Testis (tissue), 3 donors: Measurements from ENCODE around the gene GPR137. TPM values are rescaled to one million over a fixed set of nuclear protein-coding genes. Genes with fewer than 3 reads are reported as not detected.

Experiments used
- DNase-seq: peaks from one replicate; pipeline ENCODE4 v3.0.0-alpha.2; 2019
- H3K27ac ChIP-seq, 2 donors: fragments of 200-600 bp; sonication (generic); one replicate each; pipeline ENCODE4 v1.5.1; 2019
- H3K27me3 ChIP-seq: fragments of 200-600 bp; sonication (generic); one replicate; pipeline ENCODE4 v1.5.1; 2019
- H3K36me3 ChIP-seq: fragments of 200-600 bp; sonication (generic); one replicate; pipeline ENCODE4 v1.5.1; 2017; ENCODE audit warnings: low read depth; ENCODE audit errors: missing control alignments
- H3K4me1 ChIP-seq: fragments of 200-600 bp; sonication (generic); one replicate; pipeline ENCODE4 v1.5.1; 2019
- H3K4me3 ChIP-seq, 2 donors: fragments of 200-600 bp; sonication (generic); one replicate each; pipeline ENCODE4 v1.5.1; 2017 to 2019
- H3K9me3 ChIP-seq: fragments of 200-600 bp; sonication (generic); one replicate; pipeline ENCODE4 v1.5.1; 2017
- POLR2A ChIP-seq: fragments of 450-650 bp; IDR thresholded peaks from one replicate; pipeline ENCODE4 v1.6.1; 2017; ENCODE audit warnings: antibody characterized with exemption, mild to moderate bottlenecking, moderate library complexity
- WGBS, 2 donors: methylation state at CpG; one replicate each; pipeline ENCODE4 v1.1.5; 2018; 5-methylcytosine and 5-hydroxymethylcytosine counted together
- intact Hi-C: fragments of 100-400 bp; cut with DNase I; formaldehyde crosslinking; loops from one replicate; pipeline ENCODE4 v1.15.1; 2023; ENCODE audit warnings: low total_unique reads
- polyA plus RNA-seq: library from polyadenylated mRNA; stranded (reverse); fragments of 350-450 nt; fragmentation: Illumina TruSeq; extraction: RNeasy Lipid Tissue Mini Kit (QIAGEN cat#74804); gene quantifications from one replicate; pipeline ENCODE4 v1.2.3, GENCODE V29; 2014; ENCODE audit warnings: low read depth, low replicate concordance; ENCODE audit not compliant: insufficient read depth
- total RNA-seq, 2 donors: library from RNA; depleted of rRNA; stranded (reverse); fragments of >200 nt; gene quantifications; one replicate each; pipeline ENCODE4 v1.2.3, GENCODE V29; 2016
- TF ChIP-seq, protein P1 (sequence below), 3 experiments: fragments of 450-650 bp in 2 of 3; fragments of 200-600 bp in 1 of 3; sonication (generic) in 1 of 3; IDR thresholded peaks; one replicate each; pipeline ENCODE4 v1.5.1; 2016 to 2019; ENCODE audit warnings: antibody characterized with exemption in 3 of 3, mild to moderate bottlenecking in 2 of 3, moderate library complexity in 1 of 3

The GPR137 gene
- total and polyA plus RNA-seq, 3 donors from 2014 or later: 204 to 390 (median 230) TPM

DNA sequence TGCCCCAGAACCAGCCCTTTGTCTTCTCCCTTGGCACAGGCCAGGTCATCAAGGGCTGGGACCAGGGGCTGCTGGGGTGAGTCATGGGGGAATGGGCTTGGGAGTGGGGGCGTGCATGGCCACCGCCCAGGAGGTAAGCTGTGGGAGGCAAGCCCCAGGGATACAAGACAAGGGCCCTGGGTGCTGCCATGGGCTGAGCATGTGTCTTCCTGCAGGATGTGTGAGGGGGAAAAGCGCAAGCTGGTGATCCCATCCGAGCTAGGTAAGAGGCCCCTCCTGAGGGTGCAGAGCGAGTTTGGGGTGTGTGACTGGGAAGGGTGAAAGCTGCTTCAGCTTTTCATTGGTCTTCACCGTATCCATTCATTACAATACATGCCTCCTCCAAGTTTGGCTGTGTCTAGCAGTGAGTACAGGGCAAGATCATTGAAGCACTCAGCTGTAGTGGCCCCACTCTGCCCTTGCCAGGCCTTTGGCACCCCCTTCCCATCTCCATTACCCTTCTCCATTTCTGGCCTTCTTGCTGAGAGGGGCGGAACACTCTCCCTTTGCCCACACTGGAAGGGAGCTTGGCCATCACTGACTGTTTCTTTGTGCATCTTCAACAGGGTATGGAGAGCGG is 42.3 kb upstream of the GPR137 start:
- no peaks in the 10 kb centered on the region for H3K27me3 ChIP-seq
- intact Hi-C loops: no loop called here
- DNase-seq: no peak
- H3K4me3 ChIP-seq: no peak overlapping the region
- WGBS, 2 donors: 86 to 90% methylated on average over 6 to 8 of the region's 8 CpGs
- no peak for TF ChIP-seq POLR2A
- TF ChIP-seq, protein P1, sequence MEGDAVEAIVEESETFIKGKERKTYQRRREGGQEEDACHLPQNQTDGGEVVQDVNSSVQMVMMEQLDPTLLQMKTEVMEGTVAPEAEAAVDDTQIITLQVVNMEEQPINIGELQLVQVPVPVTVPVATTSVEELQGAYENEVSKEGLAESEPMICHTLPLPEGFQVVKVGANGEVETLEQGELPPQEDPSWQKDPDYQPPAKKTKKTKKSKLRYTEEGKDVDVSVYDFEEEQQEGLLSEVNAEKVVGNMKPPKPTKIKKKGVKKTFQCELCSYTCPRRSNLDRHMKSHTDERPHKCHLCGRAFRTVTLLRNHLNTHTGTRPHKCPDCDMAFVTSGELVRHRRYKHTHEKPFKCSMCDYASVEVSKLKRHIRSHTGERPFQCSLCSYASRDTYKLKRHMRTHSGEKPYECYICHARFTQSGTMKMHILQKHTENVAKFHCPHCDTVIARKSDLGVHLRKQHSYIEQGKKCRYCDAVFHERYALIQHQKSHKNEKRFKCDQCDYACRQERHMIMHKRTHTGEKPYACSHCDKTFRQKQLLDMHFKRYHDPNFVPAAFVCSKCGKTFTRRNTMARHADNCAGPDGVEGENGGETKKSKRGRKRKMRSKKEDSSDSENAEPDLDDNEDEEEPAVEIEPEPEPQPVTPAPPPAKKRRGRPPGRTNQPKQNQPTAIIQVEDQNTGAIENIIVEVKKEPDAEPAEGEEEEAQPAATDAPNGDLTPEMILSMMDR (IDR thresholded peaks at IDR 0.05): no peak
- no peak overlapping the region for H3K27ac ChIP-seq
- H3K4me1 ChIP-seq: peaks cover 43% of the 10 kb centered on the region
- H3K36me3 ChIP-seq: no peaks in the 10 kb centered on the region
- H3K9me3 ChIP-seq: no peaks in the 10 kb centered on the region

DNA sequence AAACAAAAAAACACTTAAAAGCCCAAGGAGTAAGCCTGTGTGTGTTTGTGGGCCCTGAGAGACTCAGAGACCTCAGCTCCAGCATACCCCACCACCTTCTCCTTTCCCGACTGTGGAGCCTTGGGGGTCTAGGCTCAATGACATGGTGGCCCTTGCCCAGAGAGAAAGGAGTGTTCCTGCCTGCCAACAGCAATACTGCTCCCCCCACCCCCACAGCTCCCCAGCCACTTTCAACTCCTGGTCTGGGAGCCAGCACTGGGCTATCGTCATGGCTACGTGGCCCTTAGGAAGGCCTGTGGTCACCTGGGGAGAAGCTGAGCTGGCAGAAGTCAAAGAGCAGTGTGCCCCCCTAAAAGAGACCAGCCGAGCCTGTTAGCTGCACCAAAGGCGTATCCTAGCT is 41.5 kb upstream of the GPR137 start:
- Histone ChIP-seq H3K4me1 (peaks cover 43% of the 10 kb centered on the region), H3K9me3 (no peaks in the 10 kb centered on the region), H3K27me3 (no peaks in the 10 kb centered on the region), H3K4me3 (no peak overlapping the region), H3K36me3 (no peaks in the 10 kb centered on the region), H3K27ac (no peak overlapping the region)
- TF ChIP-seq POLR2A: no peak
- TF ChIP-seq, protein P1 (IDR thresholded peaks at IDR 0.05): no peak
- DNase-seq: no peak
- intact Hi-C loops: no loop called here
- 65 to 74% methylated on average over 3 to 5 of the region's 5 CpGs for WGBS, 2 donors

- peak overlapping the region in 1 of 2 donors; percentile 75 for H3K27ac ChIP-seq
- intact Hi-C loops: no loop called here
- WGBS, 2 donors: 42% methylated on average over 6 of the region's 6 CpGs; no CpG with 5 or more reads in 1 of the 2 donors
- H3K4me1 ChIP-seq: peaks cover 42% of the 10 kb centered on the region
- no peak for DNase-seq
- no peaks in the 10 kb centered on the region for H3K36me3 ChIP-seq
- H3K9me3 ChIP-seq: no peaks in the 10 kb centered on the region
- H3K27me3 ChIP-seq: no peaks in the 10 kb centered on the region
- no peak overlapping the region for H3K4me3 ChIP-seq
- TF ChIP-seq, protein P1 (IDR thresholded peaks at IDR 0.05): no peak
- TF ChIP-seq POLR2A: no peak
These were observed 40.7 kb upstream of the GPR137 start for GRCh38 chr11:64244966-64245365.

DNA sequence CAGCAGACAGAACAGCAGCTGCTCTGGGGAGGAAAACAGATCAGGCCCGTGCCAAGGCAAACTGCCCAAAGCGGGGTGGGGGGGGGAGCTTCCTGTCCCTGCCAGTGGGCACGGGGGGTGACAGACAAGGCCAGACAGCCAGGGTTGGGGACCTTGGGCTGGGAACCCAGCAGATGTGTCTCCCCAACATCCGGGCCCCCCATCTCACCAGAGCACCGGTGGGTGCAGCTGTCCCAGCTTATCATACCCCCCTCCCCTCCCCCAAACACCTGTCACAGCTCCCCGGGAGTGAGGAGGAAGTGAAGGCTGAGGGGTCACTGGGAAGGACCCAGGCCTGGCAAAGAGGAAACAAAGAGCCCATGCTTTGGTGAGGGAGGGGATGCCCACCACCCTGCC is 40.2 kb upstream of the GPR137 start:
- intact Hi-C loops: no loop called here
- Histone ChIP-seq H3K27ac (peak overlapping the region; percentile 24 to 75), H3K36me3 (no peaks in the 10 kb centered on the region), H3K27me3 (no peaks in the 10 kb centered on the region), H3K4me3 (peak overlapping the region; percentile 47 to 60), H3K4me1 (peaks cover 41% of the 10 kb centered on the region), H3K9me3 (no peaks in the 10 kb centered on the region)
- no peak for DNase-seq
- TF ChIP-seq, protein P1 (IDR thresholded peaks at IDR 0.05): no peak
- no peak for TF ChIP-seq POLR2A
- WGBS, 2 donors: 5 to 28% methylated on average over 3 to 6 of the region's 6 CpGs
